ENCODE data around the gene BPTF. TPM values are rescaled to one million over a fixed set of nuclear protein-coding genes. Genes with fewer than 3 reads are reported as not detected.
"Not testable (repeated sequence)": the region's sequence is repeated elsewhere in the genome, so short reads cannot be mapped to it uniquely, and the experiment has no call there.

BPTF gene
- polyA plus RNA-seq, 1 of the 3 experiments (the other 2 are of a cell fraction) = 61.4 TPM

- no peak for TF ChIP-seq RFX5 (IDR thresholded peaks at IDR 0.05; ENCODE audit: low read length)
These were observed 191.5 kb downstream of the BPTF start (continued) for GRCh38 chr17:68016838-68017237.

GRCh38 chr17:68018493-68018892 lies 193.2 kb downstream of the BPTF start:
- H3K9me3 ChIP-seq; H3K4me3 ChIP-seq (ENCODE audit: low read depth in 2 of 2, low read length in 1 of 2); H3K27me3 ChIP-seq (ENCODE audit: insufficient read depth); DNase-seq; H3K79me2 ChIP-seq (ENCODE audit: insufficient read depth); H3K36me3 ChIP-seq (replicated peaks in 1 of 2; ENCODE audit: control insufficient read depth in 1 of 2, insufficient read depth in 2 of 2, low read length in 1 of 2); H3K27ac ChIP-seq (ENCODE audit: low read depth in 2 of 2, low read length in 1 of 2); H3K4me1 ChIP-seq (ENCODE audit: control insufficient read depth in 1 of 2, insufficient read depth in 2 of 2, low read depth in 1 of 2, low read length in 1 of 2); H3F3A ChIP-seq (replicated peaks; ENCODE audit: insufficient read depth); H3K9me2 ChIP-seq; H4K20me1 ChIP-seq (ENCODE audit: insufficient read depth); H3K4me2 ChIP-seq; H3K9ac ChIP-seq; H2AFZ ChIP-seq (ENCODE audit: low read depth); POLR2A ChIA-PET: not testable (repeated sequence)
- WGBS (ENCODE audit: low lambda C conversion rate) = 97% methylated on average over 21 of the region's 21 CpGs
- CTCF ChIA-PET = interaction anchor here (1.7 kb wide), 1 partner anchor 13 kb away, joined by 4 read pairs; no protein-coding TSS in a partner anchor

- no peak for DNase-seq
- ChIA-PET CTCF (interaction anchor here (0.6 to 1.7 kb wide), 11 partner anchors 8 to 516 kb away, joined by 3 to 7 read pairs (median 4); partner anchors contain the start of gene AMZ2), POLR2A (interaction anchor here (0.6 to 1.7 kb wide), 3 partner anchors 17 to 182 kb away, joined by 3 to 21 read pairs (median 6); partner anchors contain the start of gene KPNA2)
- Histone ChIP-seq H3K36me3 (replicated peaks in 1 of 2; ENCODE audit: control insufficient read depth in 1 of 2, insufficient read depth in 2 of 2, low read length in 1 of 2) (no peaks in the 10 kb centered on the region), H3K4me2 (peak overlapping the region; percentile 91), H3K9ac (no peak overlapping the region), H3K9me3 (no peaks in the 10 kb centered on the region), H2AFZ (ENCODE audit: low read depth) (no peak overlapping the region), H3F3A (replicated peaks; ENCODE audit: insufficient read depth) (peaks cover 10% of the 10 kb centered on the region), H3K27me3 (ENCODE audit: insufficient read depth) (no peaks in the 10 kb centered on the region), H4K20me1 (ENCODE audit: insufficient read depth) (no peaks in the 10 kb centered on the region), H3K4me3 (ENCODE audit: low read depth in 2 of 2, low read length in 1 of 2) (peak overlapping the region in 1 of 2 experiments; percentile 54; a peak in 2 of 4 replicates), H3K4me1 (ENCODE audit: control insufficient read depth in 1 of 2, insufficient read depth in 2 of 2, low read depth in 1 of 2, low read length in 1 of 2) (no peaks in the 10 kb centered on the region; a peak in 1 of 4 replicates), H3K79me2 (ENCODE audit: insufficient read depth) (no peaks in the 10 kb centered on the region), H3K27ac (ENCODE audit: low read depth in 2 of 2, low read length in 1 of 2) (0 out of 4 replicates have a peak overlapping the region, but pooled peaks of 1 of the 2 experiments have one; percentile 1), H3K9me2 (no peaks in the 10 kb centered on the region)
- 51% methylated on average over 9 of the region's 9 CpGs for WGBS (ENCODE audit: low lambda C conversion rate)
- TF ChIP-seq PBX3 (IDR thresholded peaks at IDR 0.05) (no peak), FOSL2 (IDR thresholded peaks at IDR 0.05; ENCODE audit: borderline replicate concordance, low read depth) (no peak), TEAD4 (IDR thresholded peaks at IDR 0.05; ENCODE audit: borderline replicate concordance, insufficient read depth) (no peak), FOXJ3 (CRISPR knock-in tag; IDR thresholded peaks at IDR 0.05) (no peak), MEF2A (IDR thresholded peaks at IDR 0.05; ENCODE audit: borderline replicate concordance, low read depth) (no peak)
These were observed 194.0 kb downstream of the BPTF start for GRCh38 chr17:68019336-68019674.

GRCh38 chr17:68019675-68020408 lies 194.5 kb downstream of the BPTF start:
- POLR2A ChIA-PET = interaction anchor here (0.6 to 1.7 kb wide), 4 partner anchors 16 to 182 kb away, joined by 3 to 21 read pairs (median 5); partner anchors contain the start of gene KPNA2
- TF ChIP-seq GABPA (IDR thresholded peaks at IDR 0.05; ENCODE audit: low read depth) (peak; percentile 23), NFIC (IDR thresholded peaks at IDR 0.05; ENCODE audit: borderline replicate concordance) (peak; percentile 33; the same call in 1 of the 2 replicates), SMC3 (IDR thresholded peaks at IDR 0.05; ENCODE audit: low read depth, low read length) (no peak), FOXM1 (IDR thresholded peaks at IDR 0.05; ENCODE audit: low read depth) (no peak), TEAD4 (IDR thresholded peaks at IDR 0.05; ENCODE audit: borderline replicate concordance, insufficient read depth) (peak; percentile 99), USF1 (IDR thresholded peaks at IDR 0.05; ENCODE audit: borderline replicate concordance, low read depth) (0 out of 2 replicates have a peak, but pooled peaks have one; percentile 7), MAX (IDR thresholded peaks at IDR 0.05; ENCODE audit: low read depth) (peak; percentile 86), CTCF (IDR thresholded peaks at IDR 0.05) (peak; percentile 42)

More at GRCh38 chr17:68019675-68020408, 194.5 kb downstream of the BPTF start:
- Histone ChIP-seq H3K36me3 (replicated peaks in 1 of 2; ENCODE audit: control insufficient read depth in 1 of 2, insufficient read depth in 2 of 2, low read length in 1 of 2) (no peaks in the 10 kb centered on the region), H2AFZ (ENCODE audit: low read depth) (peak overlapping the region; percentile 93), H3K27ac (ENCODE audit: low read depth in 2 of 2, low read length in 1 of 2) (peak overlapping the region; percentile 49 to 71), H4K20me1 (ENCODE audit: insufficient read depth) (no peaks in the 10 kb centered on the region), H3K9ac (peak overlapping the region; percentile 75), H3K4me2 (peak overlapping the region; percentile 91), H3K9me2 (no peaks in the 10 kb centered on the region), H3K4me1 (ENCODE audit: control insufficient read depth in 1 of 2, insufficient read depth in 2 of 2, low read depth in 1 of 2, low read length in 1 of 2) (no peaks in the 10 kb centered on the region; a peak in 1 of 4 replicates), H3F3A (replicated peaks; ENCODE audit: insufficient read depth) (peaks cover 10% of the 10 kb centered on the region), H3K79me2 (ENCODE audit: insufficient read depth) (no peaks in the 10 kb centered on the region), H3K27me3 (ENCODE audit: insufficient read depth) (no peaks in the 10 kb centered on the region), H3K4me3 (ENCODE audit: low read depth in 2 of 2, low read length in 1 of 2) (peak overlapping the region; percentile 54 to 74), H3K9me3 (no peaks in the 10 kb centered on the region)
- 2% methylated on average over 31 of the region's 51 CpGs for WGBS (ENCODE audit: low lambda C conversion rate)
- peak; percentile 99 for DNase-seq
- CTCF ChIA-PET = interaction anchor here (0.6 to 1.7 kb wide), 15 partner anchors 8 to 439 kb away, joined by 3 to 7 read pairs (median 4); partner anchors contain the start of gene AMZ2

Data from SK-N-SH (cell line).